Caco-2 (cell line): ENCODE data around the gene KPNA3. TPM values are rescaled to one million over a fixed set of nuclear protein-coding genes. Genes with fewer than 3 reads are reported as not detected.

ENCODE experiments used
- BruUV-seq: library from RNA; stranded (reverse); fragments of 400-500 nt; replicated peaks from 2 replicates; lab custom pipeline; 2021; lab: Mats Ljungman, UMichigan
- CTCF ChIA-PET: fragments of 300-600 bp; sonication (Branson Sonifier 250); formaldehyde crosslinking; loops from one replicate; lab custom pipeline; 2022; ENCODE audit warnings: antibody characterized with exemption; lab: Charles Lee
- POLR2A ChIA-PET: fragments of 300-600 bp; sonication (Branson Sonifier 250); formaldehyde crosslinking; loops from one replicate; lab custom pipeline; 2022; ENCODE audit warnings: antibody characterized with exemption; lab: Charles Lee
- DNase-seq, 2 experiments: peaks; one replicate each; pipeline versions ENCODE4 v3.0.0 to v3.0.0-alpha.2; 2020 to 2022
- H3K27me3 ChIP-seq: replicated peaks from 2 replicates; pipeline ENCODE4 v1.6.0; 2011; ENCODE audit warnings: low read length; ENCODE audit not compliant: control insufficient read depth, insufficient read depth
- H3K36me3 ChIP-seq: 2 replicates; pipeline ENCODE4 v1.5.1; 2011; ENCODE audit warnings: low read length; ENCODE audit not compliant: control insufficient read depth, insufficient read depth
- H3K4me1 ChIP-seq: fragments of 250-450 bp; sonication (Bioruptor Pico); 2 replicates; pipeline ENCODE4 v1.5.1; 2020; ENCODE audit warnings: mild to moderate bottlenecking
- H3K4me3 ChIP-seq: 2 replicates; pipeline ENCODE4 v1.5.1; 2011; ENCODE audit warnings: low read depth, mild to moderate bottlenecking, control low read depth, low read length
- H3K9me3 ChIP-seq: fragments of 250-450 bp; sonication (Bioruptor Pico); 2 replicates; pipeline ENCODE4 v1.5.1; 2020; ENCODE audit warnings: mild to moderate bottlenecking, moderate library complexity
- H3K27ac Mint-ChIP-seq: one replicate; pipeline ENCODE4 v1.8.0; 2022; ENCODE audit warnings: mixed read lengths; ENCODE audit not compliant: unreplicated experiment
- H3K27me3 Mint-ChIP-seq: one replicate; pipeline ENCODE4 v1.8.0; 2022; ENCODE audit warnings: mixed read lengths; ENCODE audit not compliant: insufficient read depth, unreplicated experiment
- H3K36me3 Mint-ChIP-seq: one replicate; pipeline ENCODE4 v1.8.0; 2022; ENCODE audit warnings: mild to moderate bottlenecking, mixed read lengths; ENCODE audit not compliant: insufficient read depth, unreplicated experiment
- H3K4me1 Mint-ChIP-seq: one replicate; pipeline ENCODE4 v1.8.0; 2022; ENCODE audit warnings: low read depth, mixed read lengths; ENCODE audit not compliant: unreplicated experiment
- H3K4me3 Mint-ChIP-seq: one replicate; pipeline ENCODE4 v1.8.0; 2022; ENCODE audit warnings: mild to moderate bottlenecking, moderate library complexity, mixed read lengths; ENCODE audit not compliant: unreplicated experiment
- H3K9me3 Mint-ChIP-seq: one replicate; pipeline ENCODE4 v1.8.0; 2022; ENCODE audit warnings: mixed read lengths; ENCODE audit not compliant: unreplicated experiment
- intact Hi-C: fragments of 100-400 bp; cut with micrococcal nuclease; formaldehyde crosslinking; loops from one replicate; pipeline ENCODE4 v1.10.0; 2022; ENCODE audit not compliant: unreplicated experiment
- total RNA-seq: library from RNA; stranded (reverse); gene quantifications from 2 replicates; pipeline ENCODE4 v1.2.3, GENCODE V29; 2022
- TF ChIP-seq, protein P1 (sequence below), 2 experiments: fragments of 200-600 bp in 1 of 2; IDR thresholded peaks; 1 replicate in 1 of 2; 2 replicates in 1 of 2; pipeline versions ENCODE4 v1.5.1 to v1.8.0; 2011 to 2022; ENCODE audit warnings: antibody characterized with exemption in 1 of 2, control low read depth in 1 of 2, inconsistent platforms in 1 of 2, low read depth in 1 of 2, low read length in 1 of 2, mild to moderate bottlenecking in 1 of 2, moderate library complexity in 1 of 2; ENCODE audit not compliant: insufficient read depth in 1 of 2, severe bottlenecking in 1 of 2, unreplicated experiment in 1 of 2

KPNA3 gene
- total RNA-seq, 1 experiment from 2014 or later: 81.9 TPM

DNA sequence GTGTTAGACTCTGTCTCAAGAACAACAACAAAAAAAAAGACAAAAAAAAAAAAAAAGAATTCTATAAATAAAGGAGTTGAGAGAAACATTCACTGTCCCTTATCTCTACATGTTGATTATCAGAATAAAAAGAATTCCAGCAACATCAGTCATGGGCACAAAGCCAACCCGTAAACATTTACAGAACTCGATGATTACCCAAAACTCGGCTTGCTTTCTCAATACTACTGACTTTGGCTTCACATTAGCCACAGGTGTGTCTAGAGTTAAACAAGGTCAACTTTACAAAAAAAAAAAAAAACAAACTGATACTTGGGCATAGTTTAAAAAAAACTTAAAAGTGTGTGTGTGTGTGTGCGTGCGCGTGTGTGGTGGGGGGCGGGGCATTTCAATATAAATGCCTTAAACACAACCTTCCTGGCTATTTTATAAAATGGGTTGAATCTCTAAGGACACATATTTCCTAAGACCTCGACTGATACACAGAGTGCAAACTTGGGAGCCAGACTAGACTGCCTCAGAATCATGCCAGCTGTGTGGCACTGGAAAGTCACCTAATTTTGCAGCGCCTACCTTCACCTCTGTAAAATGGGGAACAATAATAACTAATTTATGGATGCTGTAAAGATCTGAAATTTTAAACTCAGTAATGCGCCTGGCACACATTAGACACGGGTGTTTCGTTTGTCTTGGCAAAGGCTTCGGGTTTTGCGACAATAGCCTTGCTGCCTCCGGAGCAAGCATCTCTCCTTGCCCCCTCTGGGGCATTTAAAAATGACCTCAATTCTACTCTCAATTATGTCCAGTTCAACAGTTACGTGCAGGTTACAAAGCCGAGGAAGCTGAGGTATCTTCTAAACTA is 102.1 kb downstream of the KPNA3 start:
- no peaks in the 10 kb centered on the region for H3K9me3 Mint-ChIP-seq
- DNase-seq: peak in 1 of 2 experiments; percentile 45

GRCh38 chr13:49683489-49683888 is 109.0 kb downstream of the KPNA3 start:
- peaks cover 32% of the 10 kb centered on the region for H3K36me3 Mint-ChIP-seq

More for the DNA sequence above, 102.1 kb downstream of the KPNA3 start:
- H3K4me3 Mint-ChIP-seq: peak overlapping the region; percentile 83
- BruUV-seq: TSS peak; percentile 78
- Histone ChIP-seq H3K36me3 (peaks cover 4% of the 10 kb centered on the region), H3K4me1 (peaks cover 27% of the 10 kb centered on the region; the same call in 1 of the 2 replicates), H3K4me3 (peak overlapping the region; percentile 67), H3K27me3 (no peaks in the 10 kb centered on the region), H3K9me3 (no peaks in the 10 kb centered on the region)
- peaks cover 51% of the 10 kb centered on the region for H3K36me3 Mint-ChIP-seq
- ChIA-PET POLR2A (interaction anchor here (0.6 to 1.4 kb wide), 8 partner anchors 8 to 306 kb away, joined by 3 to 20 read pairs (median 4); partner anchors contain the start of genes KPNA3 and TRIM13), CTCF (interaction anchor here (0.5 to 1.2 kb wide), 8 partner anchors 16 to 1395 kb away, joined by 3 to 8 read pairs (median 6); partner anchors contain the start of genes SPRYD7 and TRIM13)
- no peaks in the 10 kb centered on the region for H3K27me3 Mint-ChIP-seq
- TF ChIP-seq, protein P1, sequence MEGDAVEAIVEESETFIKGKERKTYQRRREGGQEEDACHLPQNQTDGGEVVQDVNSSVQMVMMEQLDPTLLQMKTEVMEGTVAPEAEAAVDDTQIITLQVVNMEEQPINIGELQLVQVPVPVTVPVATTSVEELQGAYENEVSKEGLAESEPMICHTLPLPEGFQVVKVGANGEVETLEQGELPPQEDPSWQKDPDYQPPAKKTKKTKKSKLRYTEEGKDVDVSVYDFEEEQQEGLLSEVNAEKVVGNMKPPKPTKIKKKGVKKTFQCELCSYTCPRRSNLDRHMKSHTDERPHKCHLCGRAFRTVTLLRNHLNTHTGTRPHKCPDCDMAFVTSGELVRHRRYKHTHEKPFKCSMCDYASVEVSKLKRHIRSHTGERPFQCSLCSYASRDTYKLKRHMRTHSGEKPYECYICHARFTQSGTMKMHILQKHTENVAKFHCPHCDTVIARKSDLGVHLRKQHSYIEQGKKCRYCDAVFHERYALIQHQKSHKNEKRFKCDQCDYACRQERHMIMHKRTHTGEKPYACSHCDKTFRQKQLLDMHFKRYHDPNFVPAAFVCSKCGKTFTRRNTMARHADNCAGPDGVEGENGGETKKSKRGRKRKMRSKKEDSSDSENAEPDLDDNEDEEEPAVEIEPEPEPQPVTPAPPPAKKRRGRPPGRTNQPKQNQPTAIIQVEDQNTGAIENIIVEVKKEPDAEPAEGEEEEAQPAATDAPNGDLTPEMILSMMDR (IDR thresholded peaks at IDR 0.05; ENCODE audit: insufficient read depth in 1 of 2, low read depth in 1 of 2, low read length in 1 of 2, severe bottlenecking in 1 of 2, unreplicated experiment in 1 of 2): no peak
- intact Hi-C loops: loop anchor here (2.0 kb wide), 2 partner anchors 48 to 100 kb away; no protein-coding TSS in a partner anchor
- H3K27ac Mint-ChIP-seq: peak overlapping the region; percentile 79
- H3K4me1 Mint-ChIP-seq: peaks cover 28% of the 10 kb centered on the region

More at GRCh38 chr13:49683489-49683888, 109.0 kb downstream of the KPNA3 start:
- H3K36me3 ChIP-seq: peaks cover 6% of the 10 kb centered on the region
- no peak for DNase-seq
- peaks cover 14% of the 10 kb centered on the region for H3K4me1 Mint-ChIP-seq
- no peaks in the 10 kb centered on the region for H3K27me3 ChIP-seq
- H3K27me3 Mint-ChIP-seq: no peaks in the 10 kb centered on the region
- CTCF ChIA-PET: no interaction called here
- H3K27ac Mint-ChIP-seq: no peak overlapping the region
- peaks cover 13% of the 10 kb centered on the region; the same call in 1 of the 2 replicates for H3K4me1 ChIP-seq
- no peak overlapping the region for H3K4me3 ChIP-seq
- intact Hi-C loops: no loop called here
- POLR2A ChIA-PET: no interaction called here
- BruUV-seq: no TSS peak
- peaks cover 8% of the 10 kb centered on the region; the same call in 1 of the 2 replicates for H3K9me3 ChIP-seq
- H3K4me3 Mint-ChIP-seq: no peak overlapping the region
- no peaks in the 10 kb centered on the region for H3K9me3 Mint-ChIP-seq
- TF ChIP-seq, protein P1 (IDR thresholded peaks at IDR 0.05; ENCODE audit: insufficient read depth in 1 of 2, low read depth in 1 of 2, low read length in 1 of 2, severe bottlenecking in 1 of 2, unreplicated experiment in 1 of 2): no peak
